Calu3 (cell line): ENCODE results near the gene KRTAP10-11. TPM values are rescaled to one million over a fixed set of nuclear protein-coding genes. Genes with fewer than 3 reads are reported as not detected.

Experiments
- BruUV-seq: library from RNA; stranded (reverse); fragments of 400-500 nt; replicated peaks from 2 replicates; lab custom pipeline; 2021; lab: Mats Ljungman, UMichigan
- CTCF ChIA-PET: fragments of 300-600 bp; sonication (Branson Sonifier 250); formaldehyde crosslinking; loops from one replicate; lab custom pipeline; 2022; ENCODE audit warnings: antibody characterized with exemption; lab: Charles Lee
- DNase-seq: peaks from one replicate; pipeline ENCODE4 v3.0.0; 2022
- H3K27ac Mint-ChIP-seq: one replicate; pipeline ENCODE4 v1.8.0; 2022; ENCODE audit warnings: mixed read lengths; ENCODE audit not compliant: unreplicated experiment
- H3K27me3 Mint-ChIP-seq: one replicate; pipeline ENCODE4 v1.8.0; 2022; ENCODE audit warnings: mixed read lengths; ENCODE audit not compliant: unreplicated experiment
- H3K36me3 Mint-ChIP-seq: one replicate; pipeline ENCODE4 v1.8.0; 2022; ENCODE audit warnings: mild to moderate bottlenecking, moderate library complexity, mixed read lengths; ENCODE audit not compliant: insufficient read depth, unreplicated experiment
- H3K4me1 Mint-ChIP-seq: one replicate; pipeline ENCODE4 v1.8.0; 2022; ENCODE audit warnings: mild to moderate bottlenecking, low read depth, mixed read lengths; ENCODE audit not compliant: unreplicated experiment
- H3K4me3 Mint-ChIP-seq: one replicate; pipeline ENCODE4 v1.8.0; 2022; ENCODE audit warnings: mild to moderate bottlenecking, low read depth, moderate library complexity, mixed read lengths; ENCODE audit not compliant: unreplicated experiment
- H3K9me3 Mint-ChIP-seq: one replicate; pipeline ENCODE4 v1.8.0; 2022; ENCODE audit warnings: low read depth, mixed read lengths; ENCODE audit not compliant: unreplicated experiment
- CTCF ChIP-seq: fragments of 200-600 bp; IDR thresholded peaks from one replicate; pipeline ENCODE4 v1.8.0; 2022; ENCODE audit warnings: antibody characterized with exemption; ENCODE audit not compliant: unreplicated experiment
- intact Hi-C: fragments of 100-400 bp; cut with micrococcal nuclease; formaldehyde crosslinking; loops from one replicate; pipeline ENCODE4 v1.10.0; 2022; ENCODE audit not compliant: unreplicated experiment
- total RNA-seq: library from RNA; stranded (reverse); gene quantifications from 2 replicates; pipeline ENCODE4 v1.2.3, GENCODE V29; 2022

Gene KRTAP10-11
- total RNA-seq, 1 experiment from 2014 or later, result not detected

- DNase-seq, result no peak
- CTCF ChIA-PET, result no interaction called here
- Mint-ChIP-seq H3K4me1 (no peaks in the 10 kb centered on the region), H3K27me3 (peaks cover 89% of the 10 kb centered on the region), H3K36me3 (peaks cover 3% of the 10 kb centered on the region), H3K9me3 (no peaks in the 10 kb centered on the region), H3K4me3 (no peak overlapping the region), H3K27ac (no peak overlapping the region)
- BruUV-seq, result no TSS peak
- intact Hi-C loops, result no loop called here
- TF ChIP-seq CTCF, result no peak
Measured at GRCh38 chr21:44653656-44654575, 7.7 kb downstream of the KRTAP10-11 start.

- BruUV-seq, result no TSS peak
- Mint-ChIP-seq H3K4me1 (no peaks in the 10 kb centered on the region), H3K9me3 (no peaks in the 10 kb centered on the region), H3K4me3 (no peak within 1 kb of the TSS), H3K36me3 (peaks cover 3% of the 10 kb centered on the region), H3K27ac (no peak within 1 kb of the TSS), H3K27me3 (peaks cover 89% of the 10 kb centered on the region)
- no peak for TF ChIP-seq CTCF
- no peak for DNase-seq
- intact Hi-C loops, result no loop called here
- CTCF ChIA-PET, result no interaction called here
Measured at GRCh38 chr21:44654576-44655175, 8.5 kb downstream of the KRTAP10-11 start, which contains the start of gene KRTAP12-4. TSS of gene KRTAP12-4 (minus strand) at chr21:44654659. CDS start at chr21:44654614, 45 bp downstream.

DNA sequence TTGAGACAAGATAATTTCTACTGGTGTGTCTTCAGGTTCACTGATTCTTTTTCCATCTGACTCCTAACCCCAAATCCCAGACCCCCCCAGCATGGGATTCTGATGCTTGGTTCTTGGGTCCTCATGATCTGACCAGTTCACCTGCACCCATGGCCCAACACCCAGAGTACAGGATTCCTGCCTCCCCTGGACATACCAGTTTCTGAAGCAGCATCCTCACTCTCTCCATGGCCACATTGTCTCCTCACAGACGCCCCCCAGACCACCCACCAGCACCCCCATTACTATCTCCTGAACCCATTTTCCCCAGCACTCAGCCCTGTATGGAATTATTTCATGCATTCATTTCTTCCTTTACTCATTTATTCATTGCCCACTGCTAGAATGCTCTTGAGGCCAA, 10.7 kb downstream of the KRTAP10-11 start:
- peaks cover 3% of the 10 kb centered on the region for H3K36me3 Mint-ChIP-seq
- CTCF ChIA-PET, result no interaction called here
- intact Hi-C loops, result no loop called here
- TF ChIP-seq CTCF, result no peak
- H3K9me3 Mint-ChIP-seq, result peaks cover 2% of the 10 kb centered on the region
- BruUV-seq, result no TSS peak
- no peak for DNase-seq
- H3K27me3 Mint-ChIP-seq, result peaks cover 85% of the 10 kb centered on the region
- no peaks in the 10 kb centered on the region for H3K4me1 Mint-ChIP-seq
- H3K27ac Mint-ChIP-seq, result no peak overlapping the region
- H3K4me3 Mint-ChIP-seq, result no peak overlapping the region

DNA sequence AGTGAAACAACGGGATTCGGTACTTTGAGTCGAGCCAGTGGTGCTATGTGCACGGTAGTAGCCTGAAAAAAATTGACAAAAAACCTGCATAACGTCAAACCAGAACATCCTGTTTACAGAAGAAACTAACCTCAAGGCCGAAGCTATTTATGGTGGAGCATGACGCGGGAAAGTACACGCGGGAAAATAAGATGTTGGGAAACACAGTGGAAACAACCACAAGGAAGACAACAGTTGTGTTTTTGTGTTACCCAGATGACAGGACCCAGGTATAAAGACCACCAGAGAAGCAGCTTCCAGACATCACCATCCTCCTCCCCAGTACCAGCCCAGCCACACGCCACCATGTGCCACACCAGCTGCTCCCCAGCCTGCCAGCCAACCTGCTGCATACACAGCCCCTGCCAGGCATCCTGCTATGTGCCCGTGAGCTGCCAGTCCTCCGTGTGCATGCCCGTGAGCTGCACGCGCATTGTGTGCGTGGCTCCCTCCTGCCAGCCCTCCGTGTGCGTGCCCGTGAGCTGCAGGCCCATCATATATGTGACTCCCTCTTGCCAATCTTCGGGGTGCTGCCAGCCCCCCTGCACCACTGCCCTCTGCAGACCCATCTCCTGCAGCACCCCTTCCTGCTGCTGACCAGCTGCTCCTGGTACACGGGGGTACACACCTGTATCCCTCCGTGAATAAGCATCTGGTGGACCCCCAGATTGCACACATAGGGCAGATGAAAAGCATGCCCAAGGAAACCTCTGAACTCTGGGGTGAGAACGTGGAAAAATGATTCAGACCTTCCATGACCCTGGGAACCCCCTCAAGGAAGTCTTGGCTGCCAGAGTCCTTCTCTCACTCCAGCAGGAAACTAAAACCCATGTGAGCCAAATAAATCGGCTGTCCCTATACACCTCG, 11.7 kb downstream of the KRTAP10-11 start, which contains the start of gene KRTAP12-3:
TSS of gene KRTAP12-3 (plus strand) at position 298 of the 906 bp plus-strand sequence. CDS start at position 346, 48 bp downstream.
- intact Hi-C loops, result no loop called here
- no peak for TF ChIP-seq CTCF
- H3K4me3 Mint-ChIP-seq, result no peak within 1 kb of the TSS
- BruUV-seq, result no TSS peak
- CTCF ChIA-PET, result no interaction called here
- peaks cover 89% of the 10 kb centered on the region for H3K27me3 Mint-ChIP-seq
- peaks cover 3% of the 10 kb centered on the region for H3K36me3 Mint-ChIP-seq
- no peak within 1 kb of the TSS for H3K27ac Mint-ChIP-seq
- DNase-seq, result no peak
- H3K9me3 Mint-ChIP-seq, result peaks cover 2% of the 10 kb centered on the region
- H3K4me1 Mint-ChIP-seq, result no peaks in the 10 kb centered on the region
